SW 1271 (cell line): ENCODE data around the gene ST3GAL3.

ENCODE experiments used
- DNase-seq, 2 experiments: peaks; one replicate each; lab custom pipeline; 2025; lab: John Stamatoyannopoulos, UW

The ST3GAL3 gene

GRCh38 chr1:43938892-43939587, 231.7 kb downstream of the ST3GAL3 start:
- DNase-seq, result no peak

GRCh38 chr1:43942411-43942810, 235.1 kb downstream of the ST3GAL3 start:
- no peak for DNase-seq

- DNase-seq, result no peak
These were observed 237.5 kb downstream of the ST3GAL3 start for GRCh38 chr1:43944860-43945259.

- no peak for DNase-seq
These were observed 238.4 kb downstream of the ST3GAL3 start for GRCh38 chr1:43945674-43946235.

- peak; percentile 75 to 84 for DNase-seq
These were observed 239.1 kb downstream of the ST3GAL3 start, which contains the start of gene IPO13 for GRCh38 chr1:43946236-43947060. Gene IPO13 (plus strand): TSS chr1:43946950. CDS start chr1:43947601, 651 bp downstream.

- no peak for DNase-seq
These were observed 239.9 kb downstream of the ST3GAL3 start for GRCh38 chr1:43947061-43947873.

GRCh38 chr1:43947874-43948437, 240.6 kb downstream of the ST3GAL3 start:
- DNase-seq, result no peak

GRCh38 chr1:43949678-43950077, 242.3 kb downstream of the ST3GAL3 start:
- DNase-seq, result no peak

GRCh38 chr1:43951021-43951985, 244.0 kb downstream of the ST3GAL3 start:
- no peak for DNase-seq

GRCh38 chr1:43952731-43953346, 245.5 kb downstream of the ST3GAL3 start:
- no peak for DNase-seq

- no peak for DNase-seq
These were observed 246.0 kb downstream of the ST3GAL3 start for GRCh38 chr1:43953361-43953760.

- no peak for DNase-seq
These were observed 246.7 kb downstream of the ST3GAL3 start for GRCh38 chr1:43954036-43954435.

GRCh38 chr1:43956234-43956633, 248.9 kb downstream of the ST3GAL3 start:
- DNase-seq, result no peak

GRCh38 chr1:43957407-43958040, 250.2 kb downstream of the ST3GAL3 start:
- no peak for DNase-seq

GRCh38 chr1:43958351-43959255, 251.3 kb downstream of the ST3GAL3 start:
- no peak for DNase-seq

- DNase-seq, result no peak
These were observed 253.5 kb downstream of the ST3GAL3 start for GRCh38 chr1:43960798-43961197.

GRCh38 chr1:43961692-43962091, 254.4 kb downstream of the ST3GAL3 start:
- no peak for DNase-seq

- DNase-seq, result no peak
These were observed 255.0 kb downstream of the ST3GAL3 start for GRCh38 chr1:43962324-43962723.
